GM13976 (cell line): ENCODE measurements around the gene SPEF1.
A peak's percentile ranks its signal among the peaks of the same experiment; 100 is the strongest.
"Not testable (repeated sequence)": the region's sequence is repeated elsewhere in the genome, so short reads cannot be mapped to it uniquely, and the experiment has no call there.

Experiments
- DNase-seq: peaks from one replicate; pipeline ENCODE4 v3.0.0; 2012; ENCODE audit warnings: low spot score
- CTCF ChIP-seq: IDR thresholded peaks from 2 replicates; pipeline ENCODE4 v1.5.1; 2012; ENCODE audit warnings: borderline replicate concordance, mild to moderate bottlenecking; ENCODE audit not compliant: insufficient read depth; ENCODE audit errors: extremely low read depth, missing control alignments, control extremely low read depth
- in situ Hi-C: fragments of 300-500 bp; cut with MboI; formaldehyde crosslinking; loops from one replicate; pipeline ENCODE4 v1.12.0; 2022; ENCODE audit warnings: low sequenced_read_pairs, mixed read lengths, inconsistent platforms; ENCODE audit not compliant: unreplicated experiment

The SPEF1 gene

GRCh38 chr20:3796477-3797225 lies 15.4 kb upstream of the SPEF1 start:
- no peak for DNase-seq
- in situ Hi-C loops: no loop called here
- TF ChIP-seq CTCF: no peak

GRCh38 chr20:3795511-3796468 lies 14.5 kb upstream of the SPEF1 start, which contains the start of gene CDC25B:
Gene CDC25B (plus strand): TSS chr20:3796310. CDS start chr20:3796532, 222 bp downstream.
- TF ChIP-seq CTCF: peak; percentile 25
- peak; percentile 95 for DNase-seq
- in situ Hi-C loops: no loop called here

GRCh38 chr20:3794701-3795420 lies 13.6 kb upstream of the SPEF1 start:
- in situ Hi-C loops: no loop called here
- TF ChIP-seq CTCF: no peak
- DNase-seq: no peak

- in situ Hi-C loops, DNase-seq: not testable (repeated sequence)
These were observed 12.9 kb upstream of the SPEF1 start for GRCh38 chr20:3794168-3794567.

GRCh38 chr20:3789201-3789600 lies 8.0 kb upstream of the SPEF1 start:
- in situ Hi-C loops, DNase-seq: not testable (repeated sequence)

GRCh38 chr20:3788685-3789155 lies 7.5 kb upstream of the SPEF1 start:
- no peak for DNase-seq
- TF ChIP-seq CTCF: no peak
- in situ Hi-C loops: no loop called here

- no peak for TF ChIP-seq CTCF
- in situ Hi-C loops: no loop called here
- DNase-seq: no peak
These were observed 6.2 kb upstream of the SPEF1 start for GRCh38 chr20:3787324-3788014.
